NT2/D1 (cell line): ENCODE results near the gene FKBP4.

Source experiments
- YY1 ChIP-seq: IDR thresholded peaks from 2 replicates; pipeline ENCODE4 v1.6.1; 2011; ENCODE audit not compliant: insufficient read length, insufficient read depth
- ZNF274 ChIP-seq: IDR thresholded peaks from 2 replicates; pipeline ENCODE4 v1.6.1; 2011; ENCODE audit warnings: mild to moderate bottlenecking, low read depth, low read length

GRCh38 chr12:2826721-2827515 lies 32.1 kb downstream of the FKBP4 start:
- TF ChIP-seq YY1: no peak
- no peak for TF ChIP-seq ZNF274
